ENCODE results near the gene HMCN1.

HMCN1 gene

DNA sequence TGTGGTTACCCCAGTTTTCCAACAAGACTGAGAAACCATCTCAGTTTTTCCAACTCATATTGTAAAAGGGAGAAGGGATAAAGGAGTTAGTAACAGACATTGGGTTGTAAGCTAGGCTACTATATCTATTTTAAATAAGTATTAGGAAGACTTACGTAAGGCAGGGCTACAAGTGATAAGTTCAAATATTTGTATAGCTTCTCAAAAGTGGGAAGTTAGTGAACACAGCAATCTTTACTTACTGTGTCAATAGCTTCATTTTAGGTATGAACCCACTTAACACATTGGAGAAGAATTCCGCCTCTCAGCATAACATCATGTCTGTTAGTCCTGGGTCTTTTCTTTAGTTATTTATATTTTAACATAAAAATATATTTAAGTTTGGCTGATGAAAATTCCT is 320.7 kb downstream of the HMCN1 start:
- TF ChIP-seq, protein P1, sequence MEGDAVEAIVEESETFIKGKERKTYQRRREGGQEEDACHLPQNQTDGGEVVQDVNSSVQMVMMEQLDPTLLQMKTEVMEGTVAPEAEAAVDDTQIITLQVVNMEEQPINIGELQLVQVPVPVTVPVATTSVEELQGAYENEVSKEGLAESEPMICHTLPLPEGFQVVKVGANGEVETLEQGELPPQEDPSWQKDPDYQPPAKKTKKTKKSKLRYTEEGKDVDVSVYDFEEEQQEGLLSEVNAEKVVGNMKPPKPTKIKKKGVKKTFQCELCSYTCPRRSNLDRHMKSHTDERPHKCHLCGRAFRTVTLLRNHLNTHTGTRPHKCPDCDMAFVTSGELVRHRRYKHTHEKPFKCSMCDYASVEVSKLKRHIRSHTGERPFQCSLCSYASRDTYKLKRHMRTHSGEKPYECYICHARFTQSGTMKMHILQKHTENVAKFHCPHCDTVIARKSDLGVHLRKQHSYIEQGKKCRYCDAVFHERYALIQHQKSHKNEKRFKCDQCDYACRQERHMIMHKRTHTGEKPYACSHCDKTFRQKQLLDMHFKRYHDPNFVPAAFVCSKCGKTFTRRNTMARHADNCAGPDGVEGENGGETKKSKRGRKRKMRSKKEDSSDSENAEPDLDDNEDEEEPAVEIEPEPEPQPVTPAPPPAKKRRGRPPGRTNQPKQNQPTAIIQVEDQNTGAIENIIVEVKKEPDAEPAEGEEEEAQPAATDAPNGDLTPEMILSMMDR (IDR thresholded peaks at IDR 0.05; ENCODE audit: extremely low read depth, missing control alignments), result no peak
- no peak for DNase-seq (ENCODE audit: low spot score)

DNA sequence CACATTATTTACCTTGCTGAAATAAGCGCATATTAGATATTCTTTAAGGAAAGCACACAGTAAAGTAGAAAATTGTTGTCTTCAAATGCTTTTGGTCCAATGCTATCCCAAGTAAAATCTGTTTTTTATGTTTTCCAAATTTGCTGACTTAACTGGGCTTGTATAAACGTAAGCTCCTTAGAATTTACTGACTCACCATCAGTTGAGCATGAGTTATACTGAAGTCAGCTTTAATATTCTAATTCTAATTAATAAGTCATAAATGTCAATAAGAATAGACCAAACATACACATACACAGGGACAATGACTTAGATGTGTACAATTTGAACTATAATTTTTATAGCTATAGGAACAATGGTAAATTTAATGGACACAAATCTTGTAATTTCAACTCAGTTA is 321.7 kb downstream of the HMCN1 start:
- TF ChIP-seq, protein P1 (IDR thresholded peaks at IDR 0.05; ENCODE audit: extremely low read depth, missing control alignments), result no peak
- DNase-seq (ENCODE audit: low spot score), result no peak

DNA sequence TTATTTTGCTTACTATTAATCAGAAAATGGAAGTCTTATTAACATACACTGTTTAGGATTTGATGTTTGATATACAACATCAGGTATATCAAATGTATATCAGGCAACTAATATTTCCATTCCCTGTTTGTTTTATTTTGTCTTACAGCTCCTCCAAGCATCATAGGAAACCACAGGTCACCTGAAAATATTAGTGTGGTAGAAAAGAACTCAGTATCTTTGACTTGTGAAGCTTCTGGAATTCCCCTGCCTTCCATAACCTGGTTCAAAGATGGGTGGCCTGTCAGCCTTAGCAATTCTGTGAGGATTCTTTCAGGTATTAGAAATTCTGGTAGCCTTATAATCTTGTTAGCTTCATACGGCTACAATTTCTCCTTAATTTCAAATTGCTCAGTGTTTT is 322.9 kb downstream of the HMCN1 start:
- TF ChIP-seq, protein P1 (IDR thresholded peaks at IDR 0.05; ENCODE audit: extremely low read depth, missing control alignments), result no peak
- no peak for DNase-seq (ENCODE audit: low spot score)

DNA sequence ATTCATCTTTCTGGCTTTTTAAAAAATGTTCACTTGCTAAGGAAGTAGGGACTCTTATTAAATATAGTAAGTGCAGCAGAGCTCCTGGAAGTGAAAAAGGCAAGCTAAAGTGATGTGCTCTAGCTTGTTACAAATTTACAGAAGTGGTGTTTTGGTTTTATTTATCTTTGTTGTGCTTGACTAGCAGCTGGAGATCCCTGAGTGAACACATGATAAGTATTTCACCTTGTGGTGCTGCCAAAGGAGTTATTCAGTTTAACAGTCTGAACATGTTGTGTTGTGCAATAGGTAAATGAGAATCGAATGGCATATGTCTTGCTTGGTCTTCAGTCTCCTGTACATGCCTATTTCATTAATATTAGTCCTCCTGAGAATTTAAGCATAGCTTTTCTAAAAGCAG is 325.1 kb downstream of the HMCN1 start:
- DNase-seq (ENCODE audit: low spot score), result no peak
- TF ChIP-seq, protein P1 (IDR thresholded peaks at IDR 0.05; ENCODE audit: extremely low read depth, missing control alignments), result no peak

DNA sequence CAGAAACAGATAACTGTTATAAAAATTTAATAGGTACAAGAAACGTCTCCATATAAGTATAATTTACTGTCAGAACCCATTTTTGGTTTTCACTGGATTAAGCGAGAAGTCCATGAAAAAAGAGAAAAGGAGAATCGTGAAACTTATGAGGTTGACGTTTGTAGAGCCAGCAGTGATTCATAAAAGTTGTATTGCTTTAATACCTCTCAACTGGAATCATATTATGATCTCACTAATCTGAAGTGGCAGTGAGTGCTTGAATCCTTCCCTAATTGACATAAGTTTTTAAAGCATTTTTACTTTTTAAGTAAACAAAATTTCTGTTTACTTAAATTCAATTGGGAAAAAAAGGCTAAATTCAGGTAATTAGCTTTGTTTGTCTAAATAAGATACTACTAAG is 325.6 kb downstream of the HMCN1 start:
- TF ChIP-seq, protein P1 (IDR thresholded peaks at IDR 0.05; ENCODE audit: extremely low read depth, missing control alignments), result no peak
- no peak for DNase-seq (ENCODE audit: low spot score)

DNA sequence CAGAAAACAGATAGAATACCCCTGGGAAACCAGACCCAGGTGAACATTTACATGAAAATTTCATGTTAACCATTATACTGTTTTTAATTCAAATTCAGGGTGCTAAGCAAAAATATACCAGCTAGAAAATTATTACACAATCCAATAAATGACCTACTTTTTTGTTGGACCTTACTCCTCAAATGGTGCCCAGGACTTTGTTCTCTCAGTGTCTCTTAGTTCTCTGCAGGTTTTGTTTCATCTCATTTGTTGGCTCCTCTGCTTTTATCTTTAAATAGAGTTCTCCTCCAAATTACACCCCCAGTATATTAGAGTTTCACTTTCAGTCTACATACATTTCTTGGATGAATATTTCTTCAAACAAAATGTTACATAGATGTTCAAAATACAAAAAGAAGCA is 326.0 kb downstream of the HMCN1 start:
- TF ChIP-seq, protein P1 (IDR thresholded peaks at IDR 0.05; ENCODE audit: extremely low read depth, missing control alignments), result no peak
- no peak for DNase-seq (ENCODE audit: low spot score)

DNA sequence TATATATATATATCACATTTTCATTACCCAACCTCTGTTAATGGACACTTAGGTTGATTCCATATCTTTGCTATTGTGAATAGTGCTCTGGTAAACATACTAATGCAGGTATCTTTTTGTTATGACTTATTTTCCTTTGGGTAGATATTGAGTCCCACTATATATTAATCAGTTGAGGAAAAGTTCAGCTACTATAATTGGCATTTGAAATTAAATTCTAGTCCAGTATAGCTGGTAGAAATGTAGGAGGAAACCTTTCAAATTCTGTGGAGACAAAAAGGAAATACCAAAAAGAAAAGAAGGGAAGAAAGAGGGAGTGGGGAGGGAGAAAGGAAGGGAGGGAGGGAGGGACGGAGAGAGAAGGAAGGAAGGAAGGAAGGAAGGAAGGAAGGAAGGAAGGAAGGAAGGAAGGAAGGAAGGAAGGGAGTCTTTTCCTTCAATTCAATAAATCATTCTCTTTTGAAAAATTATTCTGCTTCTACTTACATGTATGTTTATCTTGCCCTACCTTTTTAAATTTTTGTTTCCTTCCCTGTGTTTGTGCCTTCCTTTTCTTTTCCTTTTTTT is 329.0 kb downstream of the HMCN1 start:
- no peak for DNase-seq (ENCODE audit: low spot score)
- TF ChIP-seq, protein P1 (IDR thresholded peaks at IDR 0.05; ENCODE audit: extremely low read depth, missing control alignments), result no peak
